WTC11 (cell line): ENCODE data around the gene CAPRIN1. TPM values are rescaled to one million over a fixed set of nuclear protein-coding genes. Genes with fewer than 3 reads are reported as not detected.

Experiments used
- ATAC-seq: fragments of 200-7000 bp; cut with Tn5 transposase; 2 replicates; pipeline ENCODE4 v1.10.0; 2021; ENCODE audit warnings: mild to moderate bottlenecking, moderate library complexity
- CTCF ChIA-PET: fragments of 300-600 bp; sonication (Branson Sonifier 250); formaldehyde crosslinking; loops from one replicate; lab custom pipeline; 2021; ENCODE audit warnings: antibody characterized with exemption; lab: Charles Lee
- POLR2A ChIA-PET: fragments of 350-600 bp; sonication (Branson Sonifier 250); formaldehyde crosslinking; loops from one replicate; lab custom pipeline; 2021; ENCODE audit warnings: antibody characterized with exemption; lab: Charles Lee
- DNase-seq: peaks from one replicate; pipeline ENCODE4 v3.0.0; 2021; ENCODE audit warnings: low spot score
- H3K27ac Mint-ChIP-seq: 2 replicates; pipeline ENCODE4 v1.8.0; 2021; ENCODE audit warnings: mixed read lengths
- H3K27me3 Mint-ChIP-seq: 2 replicates; pipeline ENCODE4 v1.8.0; 2021; ENCODE audit warnings: low read depth, mild to moderate bottlenecking, moderate library complexity, mixed read lengths
- H3K36me3 Mint-ChIP-seq: 2 replicates; pipeline ENCODE4 v1.8.0; 2021; ENCODE audit warnings: mixed read lengths
- H3K4me1 Mint-ChIP-seq: 2 replicates; pipeline ENCODE4 v1.8.0; 2022; ENCODE audit warnings: mixed read lengths
- H3K4me3 Mint-ChIP-seq: 2 replicates; pipeline ENCODE4 v1.8.0; 2021; ENCODE audit warnings: mild to moderate bottlenecking, moderate library complexity, mixed read lengths
- H3K9me3 Mint-ChIP-seq: 2 replicates; pipeline ENCODE4 v1.8.0; 2021; ENCODE audit warnings: mixed read lengths
- ATF1 ChIP-seq: sonication (generic); formaldehyde crosslinking; IDR thresholded peaks from 2 replicates; pipeline ENCODE4 v1.8.1; 2023; ENCODE audit warnings: mild to moderate bottlenecking, moderate library complexity, missing genetic modification reagents
- ATF2 ChIP-seq: sonication (generic); formaldehyde crosslinking; IDR thresholded peaks from 2 replicates; pipeline ENCODE4 v1.8.1; 2022; ENCODE audit warnings: low read depth, missing genetic modification reagents, borderline replicate concordance
- CDX4 ChIP-seq: fragments of 250-450 bp; sonication (Bioruptor Pico); IDR thresholded peaks from 2 replicates; pipeline ENCODE4 v1.9.0; 2021; ENCODE audit warnings: moderate library complexity, mild to moderate bottlenecking, inconsistent platforms, borderline replicate concordance
- E2F5 ChIP-seq: sonication (generic); formaldehyde crosslinking; IDR thresholded peaks from 2 replicates; pipeline ENCODE4 v1.8.1; 2022; ENCODE audit warnings: mild to moderate bottlenecking, moderate library complexity, missing genetic modification reagents
- EMX1 ChIP-seq: fragments of 250-450 bp; sonication (Bioruptor Pico); IDR thresholded peaks from 2 replicates; pipeline ENCODE4 v1.8.0; 2021; ENCODE audit warnings: mild to moderate bottlenecking
- ERG ChIP-seq: fragments of 250-450 bp; sonication (Bioruptor Pico); IDR thresholded peaks from 2 replicates; pipeline ENCODE4 v1.8.0; 2021; ENCODE audit warnings: mild to moderate bottlenecking
- ETV6 ChIP-seq: sonication (generic); formaldehyde crosslinking; IDR thresholded peaks from 2 replicates; pipeline ENCODE4 v1.8.1; 2022; ENCODE audit warnings: mild to moderate bottlenecking, missing genetic modification reagents
- OVOL2 ChIP-seq: fragments of 250-450 bp; sonication (Bioruptor Pico); IDR thresholded peaks from 2 replicates; pipeline ENCODE4 v1.9.0; 2021; ENCODE audit warnings: mild to moderate bottlenecking, borderline replicate concordance
- RELA ChIP-seq: sonication (generic); formaldehyde crosslinking; IDR thresholded peaks from 2 replicates; pipeline ENCODE4 v1.8.1; 2022; ENCODE audit warnings: missing genetic modification reagents, mild to moderate bottlenecking, borderline replicate concordance
- RORB ChIP-seq: fragments of 250-450 bp; sonication (Bioruptor Pico); IDR thresholded peaks from 2 replicates; pipeline ENCODE4 v1.9.0; 2021; ENCODE audit warnings: mild to moderate bottlenecking
- SMAD4 ChIP-seq: sonication (generic); formaldehyde crosslinking; IDR thresholded peaks from 2 replicates; pipeline ENCODE4 v1.8.0; 2022; ENCODE audit warnings: mild to moderate bottlenecking, missing genetic modification reagents
- TEAD1 ChIP-seq: sonication (generic); formaldehyde crosslinking; IDR thresholded peaks from 2 replicates; pipeline ENCODE4 v1.8.0; 2022; ENCODE audit warnings: mild to moderate bottlenecking, missing genetic modification reagents
- USF2 ChIP-seq: sonication (generic); formaldehyde crosslinking; IDR thresholded peaks from 2 replicates; pipeline ENCODE4 v1.8.1; 2023; ENCODE audit warnings: mild to moderate bottlenecking, missing genetic modification reagents, moderate library complexity
- ZBTB43 ChIP-seq: sonication (generic); formaldehyde crosslinking; IDR thresholded peaks from 2 replicates; pipeline ENCODE4 v1.8.1; 2023; ENCODE audit warnings: mild to moderate bottlenecking, missing genetic modification reagents
- ZNF121 ChIP-seq: sonication (generic); formaldehyde crosslinking; IDR thresholded peaks from 2 replicates; pipeline ENCODE4 v1.8.0; 2023; ENCODE audit warnings: missing genetic modification reagents
- ZNF138 ChIP-seq: sonication (generic); formaldehyde crosslinking; conservative IDR thresholded peaks from 2 replicates; pipeline ENCODE4 v1.8.1; 2022; ENCODE audit warnings: mild to moderate bottlenecking, moderate library complexity, missing genetic modification reagents
- total RNA-seq: library from RNA; stranded (reverse); gene quantifications from 3 replicates; pipeline ENCODE4 v1.2.3, GENCODE V29; 2021

The CAPRIN1 gene
- total RNA-seq, 1 experiment from 2014 or later, result 288 TPM

GRCh38 chr11:34044664-34045485 lies 6.7 kb upstream of the CAPRIN1 start (continued):
- TF ChIP-seq EMX1 (CRISPR knock-in tag) (no peak), ZNF138 (CRISPR knock-in tag) (no peak), RORB (no peak)

GRCh38 chr11:34049028-34049427 lies 2.5 kb upstream of the CAPRIN1 start:
- no peak for DNase-seq
- no peak overlapping the region for H3K27ac Mint-ChIP-seq
- H3K27me3 Mint-ChIP-seq, result peaks cover 3% of the 10 kb centered on the region; the same call in 1 of the 2 replicates
- CTCF ChIA-PET, result no interaction called here
- no peak for ATAC-seq
- POLR2A ChIA-PET, result interaction anchor here (0.7 kb wide), 1 partner anchor 18 kb away, joined by 3 read pairs; no protein-coding TSS in a partner anchor
- H3K4me3 Mint-ChIP-seq, result no peak overlapping the region
- TF ChIP-seq CDX4 (CRISPR knock-in tag), result no peak
- TF ChIP-seq USF2, result peak; percentile 34; the same call in 1 of the 2 replicates
- no peak for TF ChIP-seq OVOL2 (CRISPR knock-in tag)
- H3K4me1 Mint-ChIP-seq, result peaks cover 34% of the 10 kb centered on the region
- no peaks in the 10 kb centered on the region for H3K9me3 Mint-ChIP-seq
- peaks cover 13% of the 10 kb centered on the region for H3K36me3 Mint-ChIP-seq

GRCh38 chr11:34050581-34051348 lies 766 bp upstream of the CAPRIN1 start:
- peak; percentile 3 for ATAC-seq
- no peaks in the 10 kb centered on the region for H3K9me3 Mint-ChIP-seq
- peak overlapping the region; percentile 78 for H3K4me3 Mint-ChIP-seq
- TF ChIP-seq ZNF121 (CRISPR knock-in tag) (no peak), E2F5 (CRISPR knock-in tag) (no peak), ATF1 (CRISPR knock-in tag) (no peak), RELA (CRISPR knock-in tag) (no peak), CDX4 (CRISPR knock-in tag) (no peak), TEAD1 (no peak), SMAD4 (no peak), ERG (CRISPR knock-in tag) (no peak), ATF2 (CRISPR knock-in tag) (no peak), ETV6 (CRISPR knock-in tag) (no peak), ZBTB43 (CRISPR knock-in tag) (no peak), ZNF138 (CRISPR knock-in tag) (no peak)
- peak overlapping the region; percentile 92 for H3K27ac Mint-ChIP-seq
- H3K4me1 Mint-ChIP-seq, result peaks cover 33% of the 10 kb centered on the region
- H3K27me3 Mint-ChIP-seq, result peaks cover 3% of the 10 kb centered on the region; the same call in 1 of the 2 replicates
- H3K36me3 Mint-ChIP-seq, result peaks cover 22% of the 10 kb centered on the region
- no peak for DNase-seq
- ChIA-PET CTCF (interaction anchor here (1.0 to 1.4 kb wide), 5 partner anchors 23 to 63 kb away, joined by 3 to 8 read pairs (median 3); no protein-coding TSS in a partner anchor), POLR2A (interaction anchor here (0.7 to 2.5 kb wide), 4 partner anchors 11 to 56 kb away, joined by 3 to 12 read pairs (median 5); partner anchors contain the start of gene NAT10)
